NAMALWA (cell line): ENCODE data around the gene DISC1.
"Not testable (repeated sequence)": the region's sequence is repeated elsewhere in the genome, so short reads cannot be mapped to it uniquely, and the experiment has no call there.

ENCODE experiments used
- DNase-seq: peaks from one replicate; pipeline ENCODE4 v3.0.0-alpha.2; 2015; ENCODE audit warnings: low spot score

Gene DISC1

DNA sequence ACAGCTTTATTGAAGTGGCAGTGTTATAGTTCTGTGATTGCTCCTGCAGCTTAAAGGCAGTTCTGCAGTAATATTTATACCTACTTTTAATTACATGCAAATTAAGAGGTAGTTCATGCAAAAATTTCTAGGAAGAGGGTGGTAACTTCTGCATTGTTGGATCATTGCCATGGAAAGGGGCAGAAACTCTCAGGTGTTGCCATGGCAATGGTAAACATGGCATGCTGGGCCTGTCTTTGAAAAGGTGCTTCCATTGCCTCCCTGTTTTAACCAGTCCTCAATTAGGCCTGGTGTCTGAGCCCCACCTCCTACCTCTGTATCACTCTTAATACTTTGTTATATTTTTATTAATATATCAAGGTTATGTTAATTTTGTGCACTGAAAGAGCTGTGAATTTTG lies 104.7 kb downstream of the DISC1 start:
- DNase-seq: peak; percentile 42

DNA sequence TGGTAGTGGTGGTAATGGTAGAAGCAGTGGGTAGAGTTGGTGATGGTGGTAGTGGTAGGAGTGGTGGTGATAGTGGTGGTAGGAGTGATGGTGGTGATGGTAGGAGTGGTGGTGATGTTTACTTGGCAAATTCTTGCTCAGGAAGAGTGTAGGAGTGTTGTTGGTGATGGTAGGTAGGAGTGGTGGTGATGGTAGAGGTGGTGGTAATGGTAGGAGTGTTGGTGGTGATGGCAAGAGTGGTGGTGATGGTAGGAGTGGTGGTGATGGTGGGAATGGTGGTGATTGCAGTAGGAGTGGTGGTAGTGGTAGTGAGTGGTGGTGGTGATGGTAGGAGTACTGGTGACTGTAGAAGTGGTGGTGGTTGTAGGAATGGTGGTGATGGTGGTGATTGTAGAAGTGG lies 106.5 kb downstream of the DISC1 start:
- no peak for DNase-seq

- DNase-seq: no peak
Measured at GRCh38 chr1:231733672-231734071, 107.1 kb downstream of the DISC1 start.

DNA sequence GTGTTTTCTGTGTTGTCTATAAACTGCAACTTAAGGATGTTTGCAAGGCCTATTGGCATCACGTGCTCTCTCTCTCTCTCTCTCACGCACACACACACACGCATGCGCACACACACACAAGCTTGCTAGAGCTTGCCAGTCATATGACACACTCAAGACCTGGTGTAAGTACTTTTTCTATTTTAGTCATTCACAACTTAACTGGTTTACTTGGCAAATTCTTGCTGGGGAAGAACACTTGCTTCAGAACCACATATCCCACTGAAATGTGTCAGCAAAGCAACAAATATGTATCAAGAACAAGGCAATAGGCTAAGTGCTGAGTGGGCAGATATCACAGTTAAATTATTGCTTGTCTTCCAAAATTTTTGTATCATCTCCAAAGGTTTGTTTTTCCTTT lies 107.8 kb downstream of the DISC1 start:
- no peak for DNase-seq

DNA sequence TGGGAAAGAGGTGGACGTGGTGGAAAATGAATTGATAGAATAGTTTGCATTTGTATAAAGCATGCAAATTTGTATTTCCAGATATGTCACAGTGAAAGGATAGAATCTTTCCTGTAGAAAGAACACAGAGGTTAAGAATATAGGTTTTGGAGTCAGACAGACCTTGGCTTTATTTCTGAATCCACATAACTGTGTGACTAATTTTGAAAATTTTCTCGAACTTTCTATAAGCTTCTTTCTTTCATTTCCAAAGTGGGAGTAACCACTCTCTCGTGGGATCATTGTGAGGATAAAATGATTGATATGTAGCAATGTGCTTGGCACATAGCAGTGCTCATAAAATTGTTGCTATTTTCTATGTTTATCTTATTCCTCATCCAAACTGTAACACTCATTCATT lies 108.8 kb downstream of the DISC1 start:
- DNase-seq: no peak

GRCh38 chr1:231735941-231736340 lies 109.4 kb downstream of the DISC1 start:
- DNase-seq: no peak

GRCh38 chr1:231736464-231736863 lies 109.9 kb downstream of the DISC1 start:
- DNase-seq: no peak

DNA sequence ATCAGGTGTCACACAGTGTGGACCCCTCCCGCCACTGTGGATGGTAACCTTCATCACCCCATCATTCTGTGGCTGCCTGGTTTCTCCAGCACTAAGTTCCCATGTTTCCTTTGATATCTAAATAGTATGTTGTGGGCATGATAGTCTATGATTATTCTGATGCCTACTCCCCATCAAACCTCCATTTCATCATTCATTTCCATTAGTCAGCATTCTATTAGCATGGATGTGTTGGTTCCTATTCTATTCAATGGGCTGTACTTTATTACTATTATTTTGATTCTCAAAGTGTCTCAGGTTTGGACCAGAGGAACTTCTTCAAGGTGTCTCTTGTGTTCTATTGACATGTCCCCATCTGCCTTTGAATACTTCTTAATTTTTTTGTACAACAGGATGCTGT lies 112.0 kb downstream of the DISC1 start:
- DNase-seq: no peak

- no peak for DNase-seq
Measured at GRCh38 chr1:231743966-231744365, 117.4 kb downstream of the DISC1 start.

DNA sequence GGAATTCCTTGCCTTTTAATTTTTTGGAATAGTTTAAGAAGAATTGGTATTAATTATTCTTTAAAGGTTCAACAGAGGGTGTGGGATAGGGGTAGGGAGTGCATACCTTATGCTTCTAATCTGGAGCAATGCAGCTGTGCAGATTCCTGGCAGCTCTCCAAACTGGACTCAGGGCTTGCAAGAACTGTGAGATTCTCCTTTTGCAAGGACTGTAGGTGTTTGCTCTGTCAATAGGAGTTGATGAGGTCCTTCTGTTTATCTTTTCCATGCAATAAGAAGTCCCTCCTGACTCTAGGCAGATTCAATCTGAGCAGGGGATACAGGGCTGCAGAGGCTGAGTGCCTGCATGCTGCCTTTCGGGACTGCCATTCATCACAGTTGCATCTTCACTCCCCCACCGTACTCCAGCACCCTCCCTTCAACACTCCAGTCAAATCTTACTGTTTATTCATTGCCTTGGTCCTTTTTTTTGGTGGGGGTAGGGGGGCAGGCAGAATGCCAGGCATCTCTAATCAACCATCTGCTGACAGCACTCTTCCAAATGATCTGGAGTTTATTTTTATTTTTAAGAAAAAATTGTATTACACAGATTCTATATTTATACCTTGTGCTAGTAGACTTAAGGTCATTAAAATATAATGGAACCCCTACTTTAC lies 122.3 kb downstream of the DISC1 start:
- no peak for DNase-seq

DNA sequence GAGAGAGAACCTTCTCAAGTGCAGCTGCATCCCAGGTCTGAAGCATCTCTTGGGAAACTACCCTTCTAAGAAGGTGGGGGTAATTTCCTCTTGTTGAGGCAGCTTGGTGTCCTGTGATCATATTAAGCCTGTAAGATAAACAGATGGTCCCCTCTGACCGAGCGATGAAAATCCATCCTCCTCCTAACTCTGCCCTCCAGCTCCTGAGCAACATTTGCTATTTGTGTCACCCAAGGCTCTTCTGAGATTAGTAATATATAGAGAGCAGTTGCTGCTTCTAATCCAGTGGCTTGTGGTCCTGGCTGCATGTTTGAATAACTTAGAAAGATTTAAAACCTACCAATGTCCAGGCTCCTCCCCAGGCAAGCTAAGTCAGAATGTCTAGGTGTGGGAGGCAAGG lies 123.7 kb downstream of the DISC1 start:
- no peak for DNase-seq

GRCh38 chr1:231750818-231751362 lies 124.3 kb downstream of the DISC1 start:
- no peak for DNase-seq

DNA sequence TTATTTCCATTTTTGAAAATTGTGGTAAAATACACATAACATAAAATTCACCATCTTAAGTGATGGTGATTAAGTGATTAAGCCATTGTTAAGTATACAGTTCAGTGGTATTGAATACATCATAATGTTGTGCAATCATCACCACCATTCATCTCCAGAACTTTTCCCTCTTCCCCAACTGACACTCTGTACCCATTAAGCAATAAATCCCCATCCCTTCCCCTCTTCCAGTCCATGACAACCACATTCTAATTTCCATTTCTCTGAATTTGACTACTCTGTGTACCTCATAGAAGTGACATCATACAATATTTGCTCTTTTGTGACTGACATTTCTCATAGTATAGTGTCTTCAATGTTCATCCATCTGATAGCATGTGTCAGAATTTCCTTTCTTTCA lies 124.8 kb downstream of the DISC1 start:
- no peak for DNase-seq

DNA sequence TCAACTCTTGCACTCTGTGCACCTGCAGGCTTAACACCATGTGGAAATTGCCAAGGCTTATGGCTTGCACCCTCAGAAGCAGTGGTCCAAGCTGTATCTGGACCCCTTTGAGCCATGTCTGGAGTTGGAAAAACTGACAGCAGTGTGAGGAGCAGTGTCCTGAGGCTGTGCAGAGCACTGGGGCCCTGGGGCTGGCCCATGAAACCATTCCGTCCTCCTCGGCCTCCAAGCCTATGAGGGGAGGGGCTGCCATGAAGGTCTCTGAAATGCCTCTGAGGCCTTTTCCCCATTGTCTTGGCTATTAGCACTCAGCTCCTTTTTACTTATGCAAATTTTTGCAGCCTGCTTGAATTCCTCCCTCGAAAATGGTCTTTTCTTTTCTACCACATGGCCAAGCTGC lies 126.7 kb downstream of the DISC1 start:
- DNase-seq: no peak

DNA sequence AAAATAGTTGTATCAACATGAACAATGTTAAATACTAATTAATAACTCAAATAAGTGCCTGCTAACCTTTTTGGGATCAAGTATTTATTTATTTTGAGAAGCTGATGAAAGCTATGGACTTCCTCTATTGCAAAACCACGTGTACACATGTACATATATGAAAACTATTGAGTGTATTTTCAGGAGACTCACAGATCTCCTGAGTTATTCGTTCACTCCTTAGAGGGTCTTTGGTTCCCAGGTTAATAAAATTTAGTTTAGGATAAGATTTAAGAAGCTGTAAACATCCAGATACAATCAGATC lies 130.5 kb downstream of the DISC1 start:
- no peak for DNase-seq

GRCh38 chr1:231757759-231758158 lies 131.2 kb downstream of the DISC1 start:
- DNase-seq: no peak

GRCh38 chr1:231761252-231761651 lies 134.7 kb downstream of the DISC1 start:
- no peak for DNase-seq

- no peak for DNase-seq
Measured at GRCh38 chr1:231761747-231762541, 135.4 kb downstream of the DISC1 start.

GRCh38 chr1:231763456-231763855 lies 136.9 kb downstream of the DISC1 start:
- DNase-seq: no peak

- DNase-seq: not testable (repeated sequence)
Measured at GRCh38 chr1:231765825-231766224, 139.2 kb downstream of the DISC1 start.

GRCh38 chr1:231767471-231767870 lies 140.9 kb downstream of the DISC1 start:
- no peak for DNase-seq

DNA sequence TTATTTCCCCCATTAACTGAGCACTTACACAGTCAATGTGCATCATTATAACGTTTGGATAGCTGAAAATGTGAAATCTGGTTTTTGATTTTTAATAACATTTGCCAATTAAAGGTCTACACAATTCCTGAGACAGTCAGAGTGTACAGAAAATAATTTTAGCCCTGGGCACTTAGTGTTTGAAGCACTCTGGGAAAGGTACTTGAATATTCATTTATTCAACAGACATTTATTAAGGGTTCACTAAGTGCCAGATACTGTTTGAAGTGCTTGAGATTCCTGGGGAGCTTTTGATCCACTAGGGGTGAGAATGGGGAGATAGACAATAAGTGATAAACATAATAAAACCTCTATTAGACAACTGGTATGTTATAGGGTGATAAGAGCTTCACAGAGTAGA lies 141.8 kb downstream of the DISC1 start:
- DNase-seq: no peak

GRCh38 chr1:231770506-231771175 lies 144.1 kb downstream of the DISC1 start:
- DNase-seq: no peak
